ENCODE data around the gene HS6ST1.

DNA sequence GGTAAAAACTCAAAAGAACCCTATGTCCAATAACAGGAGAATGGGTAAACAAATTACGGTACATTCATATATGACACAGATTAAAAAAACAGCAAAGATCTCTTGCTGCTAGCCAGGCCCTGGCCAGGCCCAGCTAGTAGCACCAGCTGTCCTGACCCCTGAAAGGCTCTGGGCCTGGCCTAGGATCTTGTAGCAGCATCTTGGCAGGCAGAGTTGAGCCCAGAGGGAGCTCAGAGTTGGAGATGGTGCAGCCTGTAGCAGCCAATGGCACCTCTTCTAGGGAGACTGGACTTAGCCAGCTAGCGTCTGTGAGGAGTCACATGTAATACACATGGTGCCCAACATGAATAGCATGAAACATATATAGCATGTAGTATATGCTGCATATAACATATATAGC lies 69.1 kb downstream of the HS6ST1 start:
- no peak for TF ChIP-seq POLR2A (IDR thresholded peaks at IDR 0.05; ENCODE audit: low read depth, low read length)
- TF ChIP-seq POLR2AphosphoS5 (IDR thresholded peaks at IDR 0.05; ENCODE audit: low read depth, low read length) = no peak
- no peak for TF ChIP-seq TAF1 (IDR thresholded peaks at IDR 0.05; ENCODE audit: low read depth, low read length)
- no peak for TF ChIP-seq PAX5 (IDR thresholded peaks at IDR 0.05; ENCODE audit: insufficient read depth, low read length, severe bottlenecking)

Data from GM12891 (cell line).